GM19239 (cell line): ENCODE measurements around the gene SLC6A15.

Experiments
- DNase-seq: peaks from one replicate; pipeline ENCODE4 v3.0.0; 2011; ENCODE audit warnings: low spot score; ENCODE audit not compliant: insufficient read length
- FAIRE-seq: peaks from 2 replicates; lab custom pipeline; 2011; peaks lifted over from hg19 to GRCh38; lab: Jason Lieb, UNC

SLC6A15 gene

DNA sequence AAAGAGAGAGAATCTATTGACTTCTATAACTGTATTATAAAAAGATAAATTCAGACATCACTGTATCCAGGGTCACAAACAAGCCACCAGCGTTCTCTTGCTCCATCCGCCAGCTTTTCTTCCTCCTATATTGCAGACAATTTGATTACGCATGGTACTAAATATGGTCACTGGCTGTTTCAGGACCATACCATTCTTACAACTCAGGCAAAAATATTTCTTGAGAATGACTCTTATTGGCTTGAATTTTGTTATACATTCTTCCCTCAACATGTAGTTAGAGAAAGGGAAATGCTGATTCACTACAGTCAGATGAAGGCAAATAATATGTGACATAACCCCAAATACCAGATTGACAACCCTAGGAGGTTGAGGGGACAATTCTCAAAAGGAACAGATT lies 101.3 kb downstream of the SLC6A15 start:
- no peak for DNase-seq
- no peak for FAIRE-seq

GRCh38 chr12:84810611-84811010 lies 102.0 kb downstream of the SLC6A15 start:
- no peak for FAIRE-seq
- DNase-seq, result no peak
